Left ventricle myocardium inferior (tissue), 1 donor: ENCODE results near the gene TEAD1. TPM values are rescaled to one million over a fixed set of nuclear protein-coding genes. Genes with fewer than 3 reads are reported as not detected.

Source experiments
- DNase-seq: peaks from one replicate; pipeline ENCODE4 v3.0.0-alpha.2; 2020
- H3K27ac ChIP-seq: fragments of 200-600 bp; replicated peaks from 2 replicates; pipeline ENCODE4 v1.8.0; 2021
- H3K27me3 ChIP-seq: fragments of 200-600 bp; 2 replicates; pipeline ENCODE4 v1.8.0; 2021; ENCODE audit warnings: low read depth
- H3K36me3 ChIP-seq: fragments of 200-600 bp; 2 replicates; pipeline ENCODE4 v1.8.0; 2021
- H3K4me1 ChIP-seq: fragments of 200-600 bp; 2 replicates; pipeline ENCODE4 v1.8.0; 2021
- H3K4me3 ChIP-seq: fragments of 200-600 bp; 2 replicates; pipeline ENCODE4 v1.8.0; 2021; ENCODE audit warnings: mild to moderate bottlenecking, moderate library complexity
- H3K9me3 ChIP-seq: fragments of 200-600 bp; replicated peaks from 2 replicates; pipeline ENCODE4 v1.8.0; 2021
- CTCF ChIP-seq: fragments of 200-600 bp; IDR thresholded peaks from 2 replicates; pipeline ENCODE4 v1.8.0; 2021; ENCODE audit warnings: antibody characterized with exemption, mild to moderate bottlenecking, borderline replicate concordance
- intact Hi-C: fragments of 100-400 bp; cut with micrococcal nuclease; formaldehyde crosslinking; loops from one replicate; pipeline ENCODE4 v1.11.0; 2022
- total RNA-seq: library from RNA; stranded (reverse); fragmentation: NEBNext Ultra II Directional; extraction: Animal tissue kit (Norgen Biotek cat#: 25700); gene quantifications from one replicate; pipeline ENCODE4 v1.2.1, GENCODE V29; 2021
- donor health status: DM: no; HTN: yes; CAD: no; lungs with severe emphysema.

The TEAD1 gene
- total RNA-seq, 1 donor from 2014 or later: 121 TPM

GRCh38 chr11:12890476-12890875, 216.3 kb downstream of the TEAD1 start:
- H3K4me3 ChIP-seq: no peak overlapping the region
- H3K36me3 ChIP-seq: peaks cover 4% of the 10 kb centered on the region
- intact Hi-C loops: loop anchor here (2.0 to 10.0 kb wide), 2 partner anchors 476 to 560 kb away; no protein-coding TSS in a partner anchor
- DNase-seq: no peak
- H3K27ac ChIP-seq: peak overlapping the region; percentile 76
- H3K9me3 ChIP-seq: no peaks in the 10 kb centered on the region
- no peak for TF ChIP-seq CTCF
- H3K27me3 ChIP-seq: no peaks in the 10 kb centered on the region
- peaks cover 67% of the 10 kb centered on the region for H3K4me1 ChIP-seq

- DNase-seq: peak; percentile 54
- intact Hi-C loops: loop anchor here (10.0 kb wide), 1 partner anchor 479 kb away; no protein-coding TSS in a partner anchor
- peak; percentile 92 for TF ChIP-seq CTCF
- H3K27me3 ChIP-seq: no peaks in the 10 kb centered on the region
- H3K36me3 ChIP-seq: peaks cover 4% of the 10 kb centered on the region
- H3K27ac ChIP-seq: peak overlapping the region; percentile 61
- no peaks in the 10 kb centered on the region for H3K9me3 ChIP-seq
- peaks cover 74% of the 10 kb centered on the region for H3K4me1 ChIP-seq
- no peak overlapping the region for H3K4me3 ChIP-seq
These were observed 219.8 kb downstream of the TEAD1 start for GRCh38 chr11:12893787-12894672.

- H3K9me3 ChIP-seq: no peaks in the 10 kb centered on the region
- DNase-seq: peak; percentile 31
- H3K36me3 ChIP-seq: peaks cover 12% of the 10 kb centered on the region
- no peak overlapping the region for H3K4me3 ChIP-seq
- TF ChIP-seq CTCF: no peak
- H3K27me3 ChIP-seq: no peaks in the 10 kb centered on the region
- peak overlapping the region; percentile 86 for H3K27ac ChIP-seq
- intact Hi-C loops: loop anchor here (10.0 kb wide), 1 partner anchor 483 kb away; no protein-coding TSS in a partner anchor
- H3K4me1 ChIP-seq: peaks cover 64% of the 10 kb centered on the region
These were observed 223.2 kb downstream of the TEAD1 start for GRCh38 chr11:12897390-12897789.

- TF ChIP-seq CTCF: no peak
- peaks cover 17% of the 10 kb centered on the region for H3K36me3 ChIP-seq
- peaks cover 60% of the 10 kb centered on the region for H3K4me1 ChIP-seq
These were observed 223.6 kb downstream of the TEAD1 start for GRCh38 chr11:12897867-12898266.

GRCh38 chr11:12900496-12900895, 226.3 kb downstream of the TEAD1 start:
- Histone ChIP-seq H3K9me3 (no peaks in the 10 kb centered on the region), H3K36me3 (peaks cover 19% of the 10 kb centered on the region), H3K4me1 (peaks cover 54% of the 10 kb centered on the region), H3K27me3 (no peaks in the 10 kb centered on the region), H3K27ac (peak overlapping the region; percentile 86), H3K4me3 (no peak overlapping the region)
- DNase-seq: no peak
- intact Hi-C loops: loop anchor here (5.0 kb wide), 1 partner anchor 573 kb away; no protein-coding TSS in a partner anchor
- no peak for TF ChIP-seq CTCF

More at GRCh38 chr11:12897867-12898266, 223.6 kb downstream of the TEAD1 start:
- peak overlapping the region; percentile 86 for H3K27ac ChIP-seq
- no peaks in the 10 kb centered on the region for H3K9me3 ChIP-seq
- no peak for DNase-seq
- H3K27me3 ChIP-seq: no peaks in the 10 kb centered on the region
- intact Hi-C loops: loop anchor here (10.0 kb wide), 1 partner anchor 483 kb away; no protein-coding TSS in a partner anchor
- no peak overlapping the region for H3K4me3 ChIP-seq
